DOHH2 (cell line): Measurements from ENCODE around the gene INSR.
"Not testable (repeated sequence)": the region's sequence is repeated elsewhere in the genome, so short reads cannot be mapped to it uniquely, and the experiment has no call there.

Experiments
- H3F3A ChIP-seq: fragments of 200-600 bp; sonication (generic), shearing (Covaris generic); 2 replicates; pipeline ENCODE4 v1.6.0; 2016; ENCODE audit warnings: antibody characterized with exemption, mild to moderate bottlenecking; ENCODE audit not compliant: control insufficient read depth, insufficient read depth
- H3K27ac ChIP-seq: fragments of 200-600 bp; sonication (generic); 2 replicates; pipeline ENCODE4 v1.5.1; 2014; ENCODE audit warnings: low read depth, mild to moderate bottlenecking, low read length, moderate library complexity
- H3K27me3 ChIP-seq: fragments of 200-600 bp; sonication (generic); 2 replicates; pipeline ENCODE4 v1.6.1; 2014; ENCODE audit warnings: mild to moderate bottlenecking, low read length, mixed read lengths; ENCODE audit not compliant: control insufficient read depth
- H3K36me3 ChIP-seq: fragments of 200-600 bp; sonication (generic); 2 replicates; pipeline ENCODE4 v1.6.1; 2014; ENCODE audit warnings: mild to moderate bottlenecking, low read length, moderate library complexity, mixed read lengths; ENCODE audit not compliant: control insufficient read depth
- H3K4me1 ChIP-seq: fragments of 200-600 bp; sonication (generic); 2 replicates; pipeline ENCODE4 v1.6.1; 2014; ENCODE audit warnings: mild to moderate bottlenecking, low read length, mixed read lengths; ENCODE audit not compliant: control insufficient read depth
- H3K4me2 ChIP-seq: fragments of 200-600 bp; sonication (generic); 2 replicates; pipeline ENCODE4 v1.6.0; 2014; ENCODE audit warnings: mild to moderate bottlenecking, low read length, moderate library complexity
- H3K4me3 ChIP-seq: fragments of 200-600 bp; sonication (generic); 2 replicates; pipeline ENCODE4 v1.5.1; 2014; ENCODE audit warnings: mild to moderate bottlenecking, low read length, mixed read lengths
- H3K79me2 ChIP-seq: fragments of 200-600 bp; sonication (generic); 2 replicates; pipeline ENCODE4 v1.6.1; 2014; ENCODE audit warnings: mild to moderate bottlenecking, low read length, mixed read lengths; ENCODE audit not compliant: control insufficient read depth
- H3K9me2 ChIP-seq: fragments of 200-600 bp; sonication (generic); replicated peaks from 2 replicates; pipeline ENCODE4 v1.6.1; 2014; ENCODE audit warnings: mild to moderate bottlenecking, low read length, mixed read lengths; ENCODE audit not compliant: control insufficient read depth
- H3K9me3 ChIP-seq: fragments of 200-600 bp; sonication (generic); 2 replicates; pipeline ENCODE4 v1.6.1; 2014; ENCODE audit warnings: antibody characterized with exemption, low read length, mixed read lengths; ENCODE audit not compliant: control insufficient read depth, insufficient read depth
- H4K20me1 ChIP-seq: fragments of 200-600 bp; sonication (generic); 2 replicates; pipeline ENCODE4 v1.6.0; 2014; ENCODE audit warnings: low read depth, mild to moderate bottlenecking, antibody characterized with exemption, low read length, moderate library complexity; ENCODE audit not compliant: control insufficient read depth, insufficient read depth
- CTCF ChIP-seq: fragments of 200-600 bp; sonication (generic); IDR thresholded peaks from one replicate; pipeline ENCODE4 v1.5.1; 2014; ENCODE audit warnings: antibody characterized with exemption, mild to moderate bottlenecking, low read depth, low read length; ENCODE audit not compliant: poor library complexity, severe bottlenecking
- EZH2phosphoT487 ChIP-seq: fragments of 200-600 bp; sonication (generic); IDR thresholded peaks from 2 replicates; pipeline ENCODE4 v1.6.1; 2017; ENCODE audit warnings: borderline replicate concordance, mild to moderate bottlenecking, antibody characterized with exemption, low read length, moderate library complexity, mixed read lengths

The INSR gene

GRCh38 chr19:7227735-7228134 is 66.5 kb downstream of the INSR start:
- Histone ChIP-seq H3K4me2 (no peak overlapping the region), H4K20me1 (no peaks in the 10 kb centered on the region), H3K79me2 (no peaks in the 10 kb centered on the region), H3K4me3 (no peak overlapping the region), H3K4me1 (no peaks in the 10 kb centered on the region), H3K36me3 (no peaks in the 10 kb centered on the region), H3K27ac (no peak overlapping the region), H3K27me3 (no peaks in the 10 kb centered on the region), H3F3A (no peaks in the 10 kb centered on the region), H3K9me2 (no peaks in the 10 kb centered on the region), H3K9me3 (no peaks in the 10 kb centered on the region)
- no peak for TF ChIP-seq EZH2phosphoT487
- TF ChIP-seq CTCF = no peak

- H4K20me1 ChIP-seq, H3K9me2 ChIP-seq, H3K27me3 ChIP-seq, H3K4me2 ChIP-seq, H3F3A ChIP-seq, H3K9me3 ChIP-seq, H3K4me3 ChIP-seq, H3K79me2 ChIP-seq, H3K36me3 ChIP-seq, H3K4me1 ChIP-seq, H3K27ac ChIP-seq: not testable (repeated sequence)
Observed at GRCh38 chr19:7227149-7227548, 67.1 kb downstream of the INSR start.

- H4K20me1 ChIP-seq = no peaks in the 10 kb centered on the region
Observed at GRCh38 chr19:7226739-7227138, 67.5 kb downstream of the INSR start.

GRCh38 chr19:7225741-7226140 is 68.5 kb downstream of the INSR start:
- no peaks in the 10 kb centered on the region for H3K9me3 ChIP-seq
- H3K27ac ChIP-seq = no peak overlapping the region
- no peak overlapping the region for H3K4me3 ChIP-seq
- H3K36me3 ChIP-seq = no peaks in the 10 kb centered on the region
- no peaks in the 10 kb centered on the region for H3F3A ChIP-seq
- no peaks in the 10 kb centered on the region for H3K4me1 ChIP-seq
- no peaks in the 10 kb centered on the region for H3K79me2 ChIP-seq
- no peaks in the 10 kb centered on the region for H4K20me1 ChIP-seq
- no peaks in the 10 kb centered on the region for H3K27me3 ChIP-seq
- TF ChIP-seq CTCF (no peak), EZH2phosphoT487 (no peak)
- no peaks in the 10 kb centered on the region for H3K9me2 ChIP-seq
- H3K4me2 ChIP-seq = no peak overlapping the region

More at GRCh38 chr19:7226739-7227138, 67.5 kb downstream of the INSR start:
- Histone ChIP-seq H3K4me1 (no peaks in the 10 kb centered on the region), H3K36me3 (no peaks in the 10 kb centered on the region), H3F3A (no peaks in the 10 kb centered on the region), H3K4me3 (no peak overlapping the region), H3K27me3 (no peaks in the 10 kb centered on the region), H3K27ac (no peak overlapping the region), H3K9me3 (no peaks in the 10 kb centered on the region), H3K9me2 (no peaks in the 10 kb centered on the region), H3K4me2 (no peak overlapping the region), H3K79me2 (no peaks in the 10 kb centered on the region)
- TF ChIP-seq EZH2phosphoT487 (no peak), CTCF (no peak)
